Hepatocyte (in vitro differentiated cells): ENCODE data around the gene CDC42SE2. TPM values are rescaled to one million over a fixed set of nuclear protein-coding genes. Genes with fewer than 3 reads are reported as not detected.

Source experiments
- DNase-seq: peaks from one replicate; pipeline ENCODE4 v3.0.0-alpha.2; 2016; ENCODE audit warnings: low spot score
- H2AFZ ChIP-seq: fragments of 200-600 bp; sonication (generic); 2 replicates; pipeline ENCODE4 v1.6.0; 2016; ENCODE audit warnings: antibody characterized with exemption, mild to moderate bottlenecking
- H3K27ac ChIP-seq: fragments of 200-600 bp; sonication (generic); 2 replicates; pipeline ENCODE4 v1.5.1; 2016; ENCODE audit warnings: mild to moderate bottlenecking
- H3K27me3 ChIP-seq: fragments of 200-600 bp; sonication (generic); 2 replicates; pipeline ENCODE4 v1.6.1; 2016
- H3K36me3 ChIP-seq: fragments of 200-600 bp; sonication (generic); replicated peaks from 2 replicates; pipeline ENCODE4 v1.5.1; 2016; ENCODE audit warnings: low read depth; ENCODE audit not compliant: insufficient read depth
- H3K4me1 ChIP-seq: fragments of 200-600 bp; sonication (generic); 2 replicates; pipeline ENCODE4 v1.5.1; 2016; ENCODE audit warnings: mild to moderate bottlenecking, moderate library complexity; ENCODE audit not compliant: insufficient read depth
- H3K4me2 ChIP-seq: fragments of 200-600 bp; sonication (generic); 2 replicates; pipeline ENCODE4 v1.6.0; 2016
- H3K4me3 ChIP-seq: fragments of 200-600 bp; sonication (generic); 2 replicates; pipeline ENCODE4 v1.5.1; 2016; ENCODE audit warnings: mild to moderate bottlenecking
- H3K79me2 ChIP-seq: fragments of 200-600 bp; sonication (generic); 2 replicates; pipeline ENCODE4 v1.6.0; 2017; ENCODE audit warnings: mild to moderate bottlenecking
- H3K9me2 ChIP-seq: fragments of 200-600 bp; sonication (generic); replicated peaks from 2 replicates; pipeline ENCODE4 v1.6.0; 2017; ENCODE audit warnings: mild to moderate bottlenecking; ENCODE audit not compliant: insufficient read depth
- H3K9me3 ChIP-seq: fragments of 200-600 bp; sonication (generic); 2 replicates; pipeline ENCODE4 v1.5.1; 2016; ENCODE audit warnings: low read depth, mild to moderate bottlenecking
- H4K20me1 ChIP-seq: fragments of 200-600 bp; sonication (generic); 2 replicates; pipeline ENCODE4 v1.6.0; 2016; ENCODE audit warnings: mild to moderate bottlenecking; ENCODE audit not compliant: insufficient read depth, poor library complexity, severe bottlenecking
- CTCF ChIP-seq: fragments of 200-600 bp; sonication (generic); IDR thresholded peaks from 2 replicates; pipeline ENCODE4 v1.5.1; 2016; ENCODE audit warnings: antibody characterized with exemption, mild to moderate bottlenecking; ENCODE audit not compliant: poor library complexity
- EZH2 ChIP-seq: fragments of 200-600 bp; sonication (generic); IDR thresholded peaks from 2 replicates; pipeline ENCODE4 v1.6.1; 2016; ENCODE audit warnings: antibody characterized with exemption, mild to moderate bottlenecking, borderline replicate concordance
- EZH2phosphoT487 ChIP-seq: fragments of 200-600 bp; sonication (generic); IDR thresholded peaks from one replicate; pipeline ENCODE4 v1.6.1; 2018; ENCODE audit warnings: antibody characterized with exemption, mild to moderate bottlenecking, low read depth, moderate library complexity; ENCODE audit not compliant: unreplicated experiment, severe bottlenecking
- whole genome bisulfite sequencing: methylation state at CpG from one replicate; pipeline ENCODE4 v1.1.6; 2016; ENCODE audit warnings: low lambda C conversion rate; ENCODE audit errors: missing lambda C conversion rate; 5-methylcytosine and 5-hydroxymethylcytosine counted together
- polyA plus RNA-seq: library from polyadenylated mRNA; unstranded; fragments of >200 nt; fragmentation: Nextera tagmentation; extraction: Ambion mirVana; gene quantifications from 2 replicates; pipeline ENCODE4 v1.2.1, GENCODE V29; 2016
- total RNA-seq: library from RNA; depleted of rRNA; stranded (reverse); fragments of >200 nt; gene quantifications from 2 replicates; pipeline ENCODE4 v1.2.3, GENCODE V29; 2014

CDC42SE2 gene
- total and polyA plus RNA-seq, 2 experiments from 2014 or later: 27.2 to 51.5 TPM

- Histone ChIP-seq H2AFZ (no peak overlapping the region), H3K9me2 (no peaks in the 10 kb centered on the region), H3K9me3 (no peaks in the 10 kb centered on the region), H3K36me3 (no peaks in the 10 kb centered on the region), H4K20me1 (no peaks in the 10 kb centered on the region), H3K4me3 (no peak overlapping the region), H3K27me3 (no peaks in the 10 kb centered on the region), H3K4me2 (no peak overlapping the region), H3K4me1 (peaks cover 6% of the 10 kb centered on the region), H3K27ac (peak overlapping the region; percentile 51), H3K79me2 (peaks cover 19% of the 10 kb centered on the region)
- no peak for DNase-seq
- WGBS: 96% methylated on average over 3 of the region's 3 CpGs
- no peak for TF ChIP-seq EZH2
- no peak for TF ChIP-seq CTCF
- no peak for TF ChIP-seq EZH2phosphoT487
Measured at GRCh38 chr5:131386124-131386523, 122.3 kb downstream of the CDC42SE2 start.

GRCh38 chr5:131386779-131387178, 122.9 kb downstream of the CDC42SE2 start:
- WGBS: 16% methylated on average over 4 of the region's 4 CpGs
- Histone ChIP-seq H3K27ac (peak overlapping the region; percentile 51), H4K20me1 (no peaks in the 10 kb centered on the region), H3K36me3 (no peaks in the 10 kb centered on the region), H3K9me3 (no peaks in the 10 kb centered on the region), H3K4me3 (no peak overlapping the region), H3K79me2 (peaks cover 16% of the 10 kb centered on the region), H3K4me2 (no peak overlapping the region), H3K27me3 (no peaks in the 10 kb centered on the region), H2AFZ (no peak overlapping the region), H3K4me1 (peaks cover 6% of the 10 kb centered on the region), H3K9me2 (no peaks in the 10 kb centered on the region)
- peak; percentile 10 for DNase-seq
- TF ChIP-seq EZH2 (no peak), CTCF (no peak), EZH2phosphoT487 (no peak)

- H3K27ac ChIP-seq: peak overlapping the region; percentile 51
- no peaks in the 10 kb centered on the region for H3K9me2 ChIP-seq
- no peak overlapping the region for H3K4me2 ChIP-seq
- no peak for DNase-seq
- no peak overlapping the region for H3K4me3 ChIP-seq
- peaks cover 6% of the 10 kb centered on the region for H3K4me1 ChIP-seq
- H3K9me3 ChIP-seq: no peaks in the 10 kb centered on the region
- peaks cover 15% of the 10 kb centered on the region for H3K79me2 ChIP-seq
- H3K27me3 ChIP-seq: no peaks in the 10 kb centered on the region
- TF ChIP-seq CTCF (no peak), EZH2 (no peak), EZH2phosphoT487 (no peak)
- H2AFZ ChIP-seq: no peak overlapping the region
- no peaks in the 10 kb centered on the region for H3K36me3 ChIP-seq
- 94% methylated on average over 6 of the region's 6 CpGs for WGBS
- no peaks in the 10 kb centered on the region for H4K20me1 ChIP-seq
Measured at GRCh38 chr5:131387255-131387654, 123.4 kb downstream of the CDC42SE2 start.
